Esophagus muscularis mucosa (tissue), 4 donors: ENCODE results near the gene FBXW4. TPM values are rescaled to one million over a fixed set of nuclear protein-coding genes. Genes with fewer than 3 reads are reported as not detected.

Source experiments
- DNase-seq: peaks from one replicate; pipeline ENCODE4 v3.0.0-alpha.2; 2017; ENCODE audit errors: extremely low spot score
- H3K27ac ChIP-seq, 4 donors: fragments of 200-600 bp; sonication (generic); replicated peaks in 1 of 4; 1 replicate in 3 of 4; 2 replicates in 1 of 4; pipeline ENCODE4 v1.5.1; 2016 to 2019; ENCODE audit warnings: mild to moderate bottlenecking in 1 of 4
- H3K27me3 ChIP-seq, 4 donors: fragments of 200-600 bp; sonication (generic); one replicate each; pipeline versions ENCODE4 v1.5.1 to v1.6.0; 2016 to 2019
- H3K36me3 ChIP-seq, 4 donors: fragments of 200-600 bp; sonication (generic); one replicate each; pipeline ENCODE4 v1.5.1; 2016 to 2019
- H3K4me1 ChIP-seq, 4 donors: fragments of 200-600 bp; sonication (generic); one replicate each; pipeline ENCODE4 v1.5.1; 2016 to 2019
- H3K4me3 ChIP-seq, 4 donors: fragments of 200-600 bp; sonication (generic); 1 replicate in 2 of 4; 2 replicates in 2 of 4; pipeline ENCODE4 v1.5.1; 2016 to 2019; ENCODE audit warnings: mild to moderate bottlenecking in 4 of 4, moderate library complexity in 1 of 4
- H3K9me3 ChIP-seq, 4 donors: fragments of 200-600 bp; sonication (generic); 1 replicate in 3 of 4; 2 replicates in 1 of 4; pipeline ENCODE4 v1.5.1; 2016 to 2019
- EP300 ChIP-seq: sonication (generic); formaldehyde crosslinking; IDR thresholded peaks from one replicate; pipeline ENCODE4 v1.6.1; 2017; ENCODE audit warnings: antibody characterized with exemption
- POLR2A ChIP-seq: fragments of 450-650 bp; IDR thresholded peaks from one replicate; pipeline ENCODE4 v1.6.1; 2017; ENCODE audit warnings: antibody characterized with exemption, moderate library complexity, mild to moderate bottlenecking, low read depth
- POLR2AphosphoS5 ChIP-seq, 2 donors: sonication (generic); formaldehyde crosslinking; IDR thresholded peaks; one replicate each; pipeline ENCODE4 v1.6.1; 2017; ENCODE audit warnings: antibody characterized with exemption in 2 of 2
- WGBS: methylation state at CpG from one replicate; pipeline ENCODE4 v1.1.5; 2018; 5-methylcytosine and 5-hydroxymethylcytosine counted together
- intact Hi-C: fragments of 100-400 bp; cut with DNase I; formaldehyde crosslinking; loops from one replicate; pipeline ENCODE4 v1.15.1; 2023
- total RNA-seq, 4 donors: library from RNA; depleted of rRNA; stranded (reverse); fragments of >200 nt; gene quantifications; one replicate each; pipeline versions ENCODE4 v1.1.0 to v1.2.1, GENCODE V29; 2016
- TF ChIP-seq, protein P1 (sequence below), 3 experiments: fragments of 200-600 bp in 2 of 3; fragments of 450-650 bp in 1 of 3; sonication (generic) in 2 of 3; IDR thresholded peaks; one replicate each; pipeline ENCODE4 v1.5.1; 2017 to 2019; ENCODE audit warnings: antibody characterized with exemption in 3 of 3, mild to moderate bottlenecking in 2 of 3, moderate library complexity in 1 of 3

The FBXW4 gene
- total RNA-seq, 4 donors from 2014 or later, result 101 to 168 (median 115) TPM

DNA sequence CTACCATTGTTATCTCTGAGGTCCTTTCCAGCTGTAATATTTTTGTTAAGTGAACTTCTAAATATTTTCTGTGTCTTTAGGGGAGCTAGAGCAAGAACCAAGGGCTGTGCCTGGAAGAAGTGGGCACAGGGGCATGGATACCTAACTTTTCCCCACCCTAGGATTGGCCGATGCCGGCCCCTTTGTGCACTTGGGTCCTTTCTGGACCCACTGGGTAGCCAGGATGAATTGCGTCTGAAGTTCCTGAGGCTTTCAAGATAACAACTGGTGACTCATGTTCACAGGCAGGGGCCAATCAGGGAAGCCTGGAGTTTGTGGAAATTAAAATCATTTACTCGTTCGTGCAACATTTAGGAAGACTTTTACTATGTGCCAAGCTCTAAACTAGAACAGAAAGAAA, 106.1 kb downstream of the FBXW4 start:
- Histone ChIP-seq H3K27me3 (no peaks in the 10 kb centered on the region), H3K27ac (no peak overlapping the region), H3K9me3 (no peaks in the 10 kb centered on the region), H3K36me3 (peaks cover 6 to 21% (median 13%) of the 10 kb centered on the region in 4 donors), H3K4me3 (peak overlapping the region; percentile 85 to 90 (median 88)), H3K4me1 (peaks cover 18 to 33% (median 23%) of the 10 kb centered on the region in 4 donors)
- TF ChIP-seq, protein P1, sequence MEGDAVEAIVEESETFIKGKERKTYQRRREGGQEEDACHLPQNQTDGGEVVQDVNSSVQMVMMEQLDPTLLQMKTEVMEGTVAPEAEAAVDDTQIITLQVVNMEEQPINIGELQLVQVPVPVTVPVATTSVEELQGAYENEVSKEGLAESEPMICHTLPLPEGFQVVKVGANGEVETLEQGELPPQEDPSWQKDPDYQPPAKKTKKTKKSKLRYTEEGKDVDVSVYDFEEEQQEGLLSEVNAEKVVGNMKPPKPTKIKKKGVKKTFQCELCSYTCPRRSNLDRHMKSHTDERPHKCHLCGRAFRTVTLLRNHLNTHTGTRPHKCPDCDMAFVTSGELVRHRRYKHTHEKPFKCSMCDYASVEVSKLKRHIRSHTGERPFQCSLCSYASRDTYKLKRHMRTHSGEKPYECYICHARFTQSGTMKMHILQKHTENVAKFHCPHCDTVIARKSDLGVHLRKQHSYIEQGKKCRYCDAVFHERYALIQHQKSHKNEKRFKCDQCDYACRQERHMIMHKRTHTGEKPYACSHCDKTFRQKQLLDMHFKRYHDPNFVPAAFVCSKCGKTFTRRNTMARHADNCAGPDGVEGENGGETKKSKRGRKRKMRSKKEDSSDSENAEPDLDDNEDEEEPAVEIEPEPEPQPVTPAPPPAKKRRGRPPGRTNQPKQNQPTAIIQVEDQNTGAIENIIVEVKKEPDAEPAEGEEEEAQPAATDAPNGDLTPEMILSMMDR (IDR thresholded peaks at IDR 0.05), result no peak
- TF ChIP-seq EP300 (no peak), POLR2A (no peak), POLR2AphosphoS5 (IDR thresholded peaks at IDR 0.05) (no peak)
- WGBS, result 74% methylated on average over 5 of the region's 5 CpGs
- intact Hi-C loops, result no loop called here
- DNase-seq, result no peak

- peaks cover 10 to 30% (median 21%) of the 10 kb centered on the region in 4 donors for H3K36me3 ChIP-seq
- intact Hi-C loops, result no loop called here
- H3K4me1 ChIP-seq, result peaks cover 18 to 33% (median 23%) of the 10 kb centered on the region in 4 donors
- peak within 1 kb of the TSS; percentile 73 to 81 (median 76) for H3K27ac ChIP-seq
- TF ChIP-seq POLR2A (peak; percentile 10), EP300 (no peak), POLR2AphosphoS5 (IDR thresholded peaks at IDR 0.05) (peak; percentile 74 to 85)
- TF ChIP-seq, protein P1 (IDR thresholded peaks at IDR 0.05), result no peak
- peak; percentile 99 for DNase-seq
- H3K9me3 ChIP-seq, result no peaks in the 10 kb centered on the region
- WGBS, result under 1% methylated on average over 28 of the region's 50 CpGs
- H3K27me3 ChIP-seq, result no peaks in the 10 kb centered on the region
- peak within 1 kb of the TSS; percentile 85 to 90 (median 88) for H3K4me3 ChIP-seq
These were observed 107.0 kb downstream of the FBXW4 start, which contains the start of the genes DPCD and POLL for GRCh38 chr10:101587725-101588653. DPCD (plus strand) TSS chr10:101588321; CDS start chr10:101588337, 16 bp downstream. POLL (minus strand) TSS chr10:101588257; CDS start chr10:101587360, 897 bp downstream.

DNA sequence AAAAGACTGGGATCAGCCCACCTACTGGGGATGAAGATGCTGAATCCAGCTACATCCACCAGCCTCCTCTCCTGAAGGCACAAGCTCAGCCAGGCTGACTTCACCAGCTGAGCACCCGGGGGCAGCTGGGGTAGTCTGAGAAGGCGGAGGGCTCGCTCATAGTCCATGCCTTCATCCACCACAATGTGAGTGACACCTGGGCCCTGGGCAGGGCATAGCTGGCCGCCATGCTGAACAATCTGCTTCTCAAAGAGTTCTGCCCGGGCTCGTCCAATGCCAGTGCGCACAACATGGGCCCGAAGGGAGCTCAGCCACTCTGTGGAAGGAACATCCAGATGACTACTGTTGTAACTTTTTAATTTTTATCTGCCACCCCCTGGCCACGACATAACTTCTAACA, 109.1 kb downstream of the FBXW4 start:
- no peak for DNase-seq
- TF ChIP-seq POLR2AphosphoS5 (IDR thresholded peaks at IDR 0.05) (no peak), POLR2A (no peak), EP300 (no peak)
- TF ChIP-seq, protein P1 (IDR thresholded peaks at IDR 0.05), result no peak
- intact Hi-C loops, result no loop called here

GRCh38 chr10:101580486-101581399, 114.2 kb downstream of the FBXW4 start:
- H3K27ac ChIP-seq, result no peak overlapping the region
- H3K4me1 ChIP-seq, result no peaks in the 10 kb centered on the region
- TF ChIP-seq, protein P1 (IDR thresholded peaks at IDR 0.05), result no peak
- TF ChIP-seq EP300, result no peak
- peaks cover 40 to 95% (median 76%) of the 10 kb centered on the region in 4 donors for H3K36me3 ChIP-seq
- H3K27me3 ChIP-seq, result no peaks in the 10 kb centered on the region
- intact Hi-C loops, result no loop called here
- 89% methylated on average over 7 of the region's 10 CpGs for WGBS
- H3K4me3 ChIP-seq, result no peak overlapping the region
- DNase-seq, result no peak
- no peaks in the 10 kb centered on the region for H3K9me3 ChIP-seq

More for the DNA sequence above, 109.1 kb downstream of the FBXW4 start:
- no peak overlapping the region for H3K27ac ChIP-seq
- H3K9me3 ChIP-seq, result no peaks in the 10 kb centered on the region
- WGBS, result 92% methylated on average over 5 of the region's 9 CpGs
- peaks cover 16 to 51% (median 41%) of the 10 kb centered on the region in 4 donors for H3K36me3 ChIP-seq
- H3K4me1 ChIP-seq, result peaks cover 18 to 33% (median 23%) of the 10 kb centered on the region in 4 donors
- H3K27me3 ChIP-seq, result no peaks in the 10 kb centered on the region
- no peak overlapping the region for H3K4me3 ChIP-seq
